Kidney glomerular epithelial cell (primary cell): Measurements from ENCODE around the gene SLC4A7.
A peak's percentile ranks its signal among the peaks of the same experiment; 100 is the strongest.
"Not testable (repeated sequence)": the region's sequence is repeated elsewhere in the genome, so short reads cannot be mapped to it uniquely, and the experiment has no call there.

Experiments used
- DNase-seq: peaks from one replicate; lab custom pipeline; 2025; lab: John Stamatoyannopoulos, UW

The SLC4A7 gene

GRCh38 chr3:27486336-27486735, 2.2 kb upstream of the SLC4A7 start:
- no peak for DNase-seq

- no peak for DNase-seq
Measured at GRCh38 chr3:27485866-27486265, 1.7 kb upstream of the SLC4A7 start.

GRCh38 chr3:27483117-27484014, 818 bp downstream of the SLC4A7 start:
- peak; percentile 73 for DNase-seq

- no peak for DNase-seq
Measured at GRCh38 chr3:27479806-27480543, 4.2 kb downstream of the SLC4A7 start.

- no peak for DNase-seq
Measured at GRCh38 chr3:27471923-27472550, 12.1 kb downstream of the SLC4A7 start.

GRCh38 chr3:27468283-27468886, 15.8 kb downstream of the SLC4A7 start:
- DNase-seq: no peak

GRCh38 chr3:27467545-27467944, 16.6 kb downstream of the SLC4A7 start:
- DNase-seq: peak; percentile 37

- no peak for DNase-seq
Measured at GRCh38 chr3:27464646-27465045, 19.5 kb downstream of the SLC4A7 start.

GRCh38 chr3:27462228-27462627, 22.0 kb downstream of the SLC4A7 start:
- DNase-seq: no peak

- no peak for DNase-seq
Measured at GRCh38 chr3:27458929-27459328, 25.3 kb downstream of the SLC4A7 start.

GRCh38 chr3:27456554-27456953, 27.6 kb downstream of the SLC4A7 start:
- DNase-seq: no peak

GRCh38 chr3:27454914-27455313, 29.3 kb downstream of the SLC4A7 start:
- no peak for DNase-seq

- no peak for DNase-seq
Measured at GRCh38 chr3:27454461-27454860, 29.7 kb downstream of the SLC4A7 start.

GRCh38 chr3:27452368-27453090, 31.7 kb downstream of the SLC4A7 start:
- no peak for DNase-seq

- no peak for DNase-seq
Measured at GRCh38 chr3:27451842-27452241, 32.3 kb downstream of the SLC4A7 start.

- DNase-seq: no peak
Measured at GRCh38 chr3:27451251-27451650, 32.9 kb downstream of the SLC4A7 start.

- no peak for DNase-seq
Measured at GRCh38 chr3:27449530-27450150, 34.5 kb downstream of the SLC4A7 start.

- not testable (repeated sequence) for DNase-seq
Measured at GRCh38 chr3:27442995-27443394, 41.2 kb downstream of the SLC4A7 start.

GRCh38 chr3:27438352-27438751, 45.8 kb downstream of the SLC4A7 start:
- not testable (repeated sequence) for DNase-seq

- DNase-seq: peak; percentile 93
Measured at GRCh38 chr3:27431116-27431515, 53.1 kb downstream of the SLC4A7 start.

GRCh38 chr3:27429909-27430308, 54.3 kb downstream of the SLC4A7 start:
- DNase-seq: no peak
